Endothelial cell of umbilical vein (primary cell): ENCODE results near the gene NPSR1.

Experiments used
- EZH2 ChIP-seq: IDR thresholded peaks from 2 replicates; pipeline ENCODE4 v1.6.1; 2012; ENCODE audit warnings: borderline replicate concordance, low read depth, mild to moderate bottlenecking, moderate library complexity, low read length, inconsistent platforms; ENCODE audit not compliant: severe bottlenecking
- TF ChIP-seq, protein P1 (sequence below), 2 donors: IDR thresholded peaks; 1 replicate in 1 of 2; 2 replicates in 1 of 2; pipeline ENCODE4 v1.5.1; 2011; ENCODE audit warnings: low read length in 2 of 2, mild to moderate bottlenecking in 2 of 2, moderate library complexity in 2 of 2, control low read depth in 1 of 2, inconsistent platforms in 1 of 2, low read depth in 1 of 2; ENCODE audit not compliant: insufficient read depth in 1 of 2; ENCODE audit errors: extremely low read depth in 1 of 2

DNA sequence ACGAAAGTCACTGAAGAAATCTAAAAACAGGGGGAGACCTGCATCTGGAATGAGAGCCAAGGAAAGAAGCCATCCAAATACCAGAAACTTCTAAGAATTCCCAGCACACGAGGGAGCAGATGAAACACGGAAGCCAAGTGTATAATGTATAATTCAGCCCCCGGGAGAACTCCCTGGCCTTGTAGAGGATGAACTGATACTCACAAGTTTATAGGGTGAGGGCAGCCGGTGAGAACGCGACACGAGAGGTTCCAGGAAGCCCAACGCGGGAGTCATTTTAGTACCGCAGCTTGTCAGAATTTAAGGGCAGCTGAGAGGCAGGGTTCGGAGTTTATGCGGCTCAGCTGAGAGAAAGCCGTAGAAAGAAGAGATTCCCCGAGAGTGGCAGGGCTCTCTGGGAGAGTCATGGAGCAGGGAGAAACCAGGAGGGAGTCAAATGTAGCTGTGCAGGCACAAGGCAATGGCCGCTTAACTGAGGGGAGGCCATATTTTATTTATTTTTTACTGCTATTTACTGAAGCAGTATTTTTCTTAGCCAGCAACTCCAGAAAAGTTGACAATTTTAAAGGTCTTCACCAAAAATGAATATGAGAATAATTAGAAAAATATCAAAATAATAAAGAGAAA lies 164.0 kb downstream of the NPSR1 start:
- no peak for TF ChIP-seq EZH2
- TF ChIP-seq, protein P1, sequence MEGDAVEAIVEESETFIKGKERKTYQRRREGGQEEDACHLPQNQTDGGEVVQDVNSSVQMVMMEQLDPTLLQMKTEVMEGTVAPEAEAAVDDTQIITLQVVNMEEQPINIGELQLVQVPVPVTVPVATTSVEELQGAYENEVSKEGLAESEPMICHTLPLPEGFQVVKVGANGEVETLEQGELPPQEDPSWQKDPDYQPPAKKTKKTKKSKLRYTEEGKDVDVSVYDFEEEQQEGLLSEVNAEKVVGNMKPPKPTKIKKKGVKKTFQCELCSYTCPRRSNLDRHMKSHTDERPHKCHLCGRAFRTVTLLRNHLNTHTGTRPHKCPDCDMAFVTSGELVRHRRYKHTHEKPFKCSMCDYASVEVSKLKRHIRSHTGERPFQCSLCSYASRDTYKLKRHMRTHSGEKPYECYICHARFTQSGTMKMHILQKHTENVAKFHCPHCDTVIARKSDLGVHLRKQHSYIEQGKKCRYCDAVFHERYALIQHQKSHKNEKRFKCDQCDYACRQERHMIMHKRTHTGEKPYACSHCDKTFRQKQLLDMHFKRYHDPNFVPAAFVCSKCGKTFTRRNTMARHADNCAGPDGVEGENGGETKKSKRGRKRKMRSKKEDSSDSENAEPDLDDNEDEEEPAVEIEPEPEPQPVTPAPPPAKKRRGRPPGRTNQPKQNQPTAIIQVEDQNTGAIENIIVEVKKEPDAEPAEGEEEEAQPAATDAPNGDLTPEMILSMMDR (IDR thresholded peaks at IDR 0.05; ENCODE audit: extremely low read depth in 1 of 2, insufficient read depth in 1 of 2, low read depth in 1 of 2, low read length in 2 of 2) = no peak
